Inflammatory macrophage treated with lipopolysaccharide for 4 hours (primary cell): ENCODE data around the gene NAV1.
"Not testable (repeated sequence)": the region's sequence is repeated elsewhere in the genome, so short reads cannot be mapped to it uniquely, and the experiment has no call there.

Experiments
- DNase-seq: peaks from one replicate; pipeline ENCODE4 v3.0.0-alpha.2; 2020

The NAV1 gene

GRCh38 chr1:201538612-201539551, at the start of gene NAV1:
Gene NAV1 (plus strand): TSS chr1:201539127. CDS start chr1:201622885, 83,758 bp downstream.
- no peak for DNase-seq

GRCh38 chr1:201489643-201490261, 49.2 kb upstream of the NAV1 start:
- DNase-seq, result peak; percentile 58

- no peak for DNase-seq
Measured at GRCh38 chr1:201490708-201491131, 48.2 kb upstream of the NAV1 start.

- DNase-seq, result no peak
Measured at GRCh38 chr1:201491896-201492511, 46.9 kb upstream of the NAV1 start.

GRCh38 chr1:201493026-201493656, 45.8 kb upstream of the NAV1 start:
- not testable (repeated sequence) for DNase-seq

GRCh38 chr1:201493757-201494617, 44.9 kb upstream of the NAV1 start:
- no peak for DNase-seq

GRCh38 chr1:201495551-201496295, 43.2 kb upstream of the NAV1 start:
- DNase-seq, result no peak

GRCh38 chr1:201496296-201496690, 42.6 kb upstream of the NAV1 start:
- DNase-seq, result no peak

GRCh38 chr1:201497935-201498509, 40.9 kb upstream of the NAV1 start:
- DNase-seq, result no peak

- no peak for DNase-seq
Measured at GRCh38 chr1:201498621-201499020, 40.3 kb upstream of the NAV1 start.

- no peak for DNase-seq
Measured at GRCh38 chr1:201499191-201499590, 39.7 kb upstream of the NAV1 start.

GRCh38 chr1:201499795-201500669, 38.9 kb upstream of the NAV1 start:
- DNase-seq, result no peak

GRCh38 chr1:201500670-201501120, 38.2 kb upstream of the NAV1 start:
- no peak for DNase-seq

- no peak for DNase-seq
Measured at GRCh38 chr1:201501144-201501543, 37.8 kb upstream of the NAV1 start.

GRCh38 chr1:201501812-201502510, 37.0 kb upstream of the NAV1 start:
- no peak for DNase-seq

GRCh38 chr1:201502511-201502857, 36.4 kb upstream of the NAV1 start:
- DNase-seq, result no peak

GRCh38 chr1:201503397-201504176, 35.3 kb upstream of the NAV1 start:
- no peak for DNase-seq

GRCh38 chr1:201504179-201504631, 34.7 kb upstream of the NAV1 start:
- DNase-seq, result no peak
